Pancreas (tissue), 10 donors: ENCODE data around the gene PDE4B. TPM values are rescaled to one million over a fixed set of nuclear protein-coding genes. Genes with fewer than 3 reads are reported as not detected.

Experiments used
- ATAC-seq, 4 donors: fragments of 200-7000 bp; cut with Tn5 transposase; one replicate each; pipeline versions ENCODE4 v1.8.0 to v1.9.1; 2020; ENCODE audit warnings: mild to moderate bottlenecking in 4 of 4, moderate library complexity in 4 of 4
- DNase-seq, 6 donors: peaks; one replicate each; pipeline ENCODE4 v3.0.0-alpha.2; 2020
- FAIRE-seq: peaks from 2 replicates; lab custom pipeline; 2012; peaks lifted over from hg19 to GRCh38; lab: Jason Lieb, UNC
- H3K27ac ChIP-seq, 4 donors: fragments of 200-600 bp; sonication (generic); 1 replicate in 3 of 4; 2 replicates in 1 of 4; pipeline versions ENCODE4 v1.5.0 to v1.8.0; 2020
- H3K27me3 ChIP-seq, 4 donors: fragments of 200-600 bp; one replicate each; pipeline ENCODE4 v1.8.0; 2021
- H3K36me3 ChIP-seq, 3 donors: fragments of 200-600 bp; sonication (generic) in 1 of 3; one replicate each; pipeline versions ENCODE4 v1.5.0 to v1.8.0; 2020 to 2021
- H3K4me1 ChIP-seq, 3 donors: fragments of 200-600 bp; one replicate each; pipeline ENCODE4 v1.8.0; 2021
- H3K4me3 ChIP-seq, 4 donors: fragments of 200-600 bp; sonication (generic) in 2 of 4; one replicate each; pipeline versions ENCODE4 v1.5.0 to v1.8.0; 2020 to 2021
- H3K9me3 ChIP-seq, 4 donors: fragments of 200-600 bp; one replicate each; pipeline ENCODE4 v1.8.0; 2021
- WGBS, 2 donors: extraction: QIAGEN DNeasy Blood & Tissue Kit; methylation state at CpG; one replicate each; pipeline ENCODE4 v1.1.7; 2013; 5-methylcytosine and 5-hydroxymethylcytosine counted together
- intact Hi-C, 3 donors: fragments of 100-400 bp; cut with DNase I; formaldehyde crosslinking; loops; one replicate each; pipeline versions ENCODE4 v1.11.1 to v1.14.2; 2022
- polyA plus RNA-seq, 2 donors: library from polyadenylated mRNA; stranded (reverse); fragments of 200-250 nt; gene quantifications; one replicate each; pipeline ENCODE4 v1.2.3, GENCODE V29; 2013
- total RNA-seq, 6 donors: library from RNA; stranded (reverse); fragmentation: NEBNext Ultra II Directional in 4 of 6; extraction: Animal tissue kit (Norgen Biotek cat#: 25700) in 4 of 6; gene quantifications; one replicate each; pipeline versions ENCODE4 v1.2.1 to v1.2.4, GENCODE V29; 2021 to 2023
- TF ChIP-seq, protein P1 (sequence below), 4 donors: fragments of 200-600 bp; sonication (generic) in 3 of 4; IDR thresholded peaks; one replicate each; pipeline versions ENCODE4 v1.5.0 to v1.8.0; 2021; ENCODE audit warnings: antibody characterized with exemption in 4 of 4
- donor health status: healthy with polysubstance abuse.
- donor health status: DM: no; HTN: no; CAD: no; lungs with moderate emphysema.
- donor health status: DM: no; HTN: no; CAD: no.
- donor health status: control.
- donor health status: control.
- donor health status: Bipolar disorder and iron deficiency.
- donor health status: DM: yes; HTN: yes; CAD: no.
- donor health status: DM: no; HTN: no; CAD: no.
- donor health status: DM: no; HTN: no; CAD: no.
- donor health status: DM: yes; HTN: yes; CAD: no.

The PDE4B gene
- total and polyA plus RNA-seq, 8 donors, result 0.23 to 3.7 (median 0.92) TPM

DNA sequence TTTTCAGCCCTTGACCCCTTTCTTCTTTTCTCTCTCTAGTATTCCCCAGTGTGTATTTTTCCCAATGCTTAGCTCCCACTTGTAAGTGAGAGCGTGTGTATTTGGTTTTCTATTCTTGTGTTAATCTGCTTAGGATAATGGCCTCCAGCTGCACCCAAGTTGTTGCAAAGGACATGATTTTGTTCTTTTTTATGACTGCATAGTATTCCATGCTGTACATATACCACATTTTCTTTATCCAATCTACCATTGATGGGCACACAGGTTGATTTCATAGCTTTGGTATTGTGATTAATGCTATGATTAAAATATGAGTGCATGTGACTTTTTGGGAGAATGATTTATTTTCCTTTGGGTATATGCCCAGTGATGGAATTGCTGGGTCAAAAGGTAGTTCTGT, 104.8 kb downstream of the PDE4B start:
- Histone ChIP-seq H3K27me3 (peaks cover 0 to 3% (median 0%) of the 10 kb centered on the region in 4 donors), H3K9me3 (no peaks in the 10 kb centered on the region), H3K36me3 (no peaks in the 10 kb centered on the region), H3K27ac (no peak overlapping the region), H3K4me3 (no peak overlapping the region), H3K4me1 (no peaks in the 10 kb centered on the region)
- DNase-seq (no peak), FAIRE-seq (no peak), ATAC-seq (no peak)
- 61 to 72% methylated on average over 1 of the region's 1 CpG for WGBS, 2 donors
- intact Hi-C loops, result no loop called here
- TF ChIP-seq, protein P1, sequence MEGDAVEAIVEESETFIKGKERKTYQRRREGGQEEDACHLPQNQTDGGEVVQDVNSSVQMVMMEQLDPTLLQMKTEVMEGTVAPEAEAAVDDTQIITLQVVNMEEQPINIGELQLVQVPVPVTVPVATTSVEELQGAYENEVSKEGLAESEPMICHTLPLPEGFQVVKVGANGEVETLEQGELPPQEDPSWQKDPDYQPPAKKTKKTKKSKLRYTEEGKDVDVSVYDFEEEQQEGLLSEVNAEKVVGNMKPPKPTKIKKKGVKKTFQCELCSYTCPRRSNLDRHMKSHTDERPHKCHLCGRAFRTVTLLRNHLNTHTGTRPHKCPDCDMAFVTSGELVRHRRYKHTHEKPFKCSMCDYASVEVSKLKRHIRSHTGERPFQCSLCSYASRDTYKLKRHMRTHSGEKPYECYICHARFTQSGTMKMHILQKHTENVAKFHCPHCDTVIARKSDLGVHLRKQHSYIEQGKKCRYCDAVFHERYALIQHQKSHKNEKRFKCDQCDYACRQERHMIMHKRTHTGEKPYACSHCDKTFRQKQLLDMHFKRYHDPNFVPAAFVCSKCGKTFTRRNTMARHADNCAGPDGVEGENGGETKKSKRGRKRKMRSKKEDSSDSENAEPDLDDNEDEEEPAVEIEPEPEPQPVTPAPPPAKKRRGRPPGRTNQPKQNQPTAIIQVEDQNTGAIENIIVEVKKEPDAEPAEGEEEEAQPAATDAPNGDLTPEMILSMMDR (IDR thresholded peaks at IDR 0.05), result no peak

DNA sequence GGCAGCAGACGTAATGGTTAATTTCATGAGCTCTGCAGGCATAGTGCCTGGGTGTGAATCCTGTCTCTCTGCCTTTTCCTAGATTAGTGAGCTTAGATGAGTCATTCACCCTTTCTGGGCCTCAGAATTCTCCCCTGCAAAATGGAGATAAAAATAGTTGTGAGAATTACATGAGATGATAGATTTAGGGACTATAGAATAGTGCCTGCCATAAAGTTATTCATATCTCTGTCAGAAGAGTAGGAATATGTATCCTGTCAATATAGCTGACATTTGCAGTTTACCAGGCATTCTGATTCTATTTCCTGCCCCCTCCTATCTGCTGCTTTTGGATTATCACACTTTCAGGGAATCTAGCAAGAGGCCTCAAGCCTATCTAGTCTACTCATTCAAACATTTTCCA, 112.0 kb downstream of the PDE4B start:
- H3K27me3 ChIP-seq, result no peaks in the 10 kb centered on the region
- intact Hi-C loops, result no loop called here
- no peaks in the 10 kb centered on the region for H3K36me3 ChIP-seq
- 62 to 79% methylated on average over 1 of the region's 1 CpG for WGBS, 2 donors
- ATAC-seq, result no peak
- TF ChIP-seq, protein P1 (IDR thresholded peaks at IDR 0.05), result no peak
- no peaks in the 10 kb centered on the region for H3K9me3 ChIP-seq
- H3K27ac ChIP-seq, result no peak overlapping the region
- no peaks in the 10 kb centered on the region for H3K4me1 ChIP-seq
- no peak for DNase-seq
- H3K4me3 ChIP-seq, result no peak overlapping the region
- no peak for FAIRE-seq

DNA sequence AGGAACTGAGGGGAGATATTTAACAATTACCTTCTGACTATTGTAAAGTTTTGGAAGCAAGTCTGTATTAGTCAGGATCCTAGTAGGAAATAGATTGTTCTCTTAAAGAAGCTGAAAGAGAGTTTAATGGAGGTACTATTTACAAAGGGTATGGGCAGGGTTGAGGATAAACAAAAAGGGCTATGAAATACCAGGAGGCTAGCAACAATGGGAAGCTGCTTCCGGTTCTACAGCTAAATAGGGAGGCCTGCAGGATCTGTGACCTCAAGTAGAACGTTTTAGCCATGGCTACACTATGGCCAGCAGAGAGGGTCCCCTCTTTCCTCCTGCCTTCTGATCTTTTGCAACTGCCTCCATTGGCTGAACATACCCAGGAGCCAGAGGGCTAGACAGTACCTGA, 117.7 kb downstream of the PDE4B start:
- no peak overlapping the region for H3K27ac ChIP-seq
- H3K4me3 ChIP-seq, result no peak overlapping the region
- 42 to 51% methylated on average over 2 of the region's 2 CpGs for WGBS, 2 donors
- no peaks in the 10 kb centered on the region for H3K27me3 ChIP-seq
- no peaks in the 10 kb centered on the region for H3K36me3 ChIP-seq
- TF ChIP-seq, protein P1 (IDR thresholded peaks at IDR 0.05), result no peak
- no peaks in the 10 kb centered on the region for H3K9me3 ChIP-seq
- ATAC-seq, result no peak
- no peak for DNase-seq
- intact Hi-C loops, result no loop called here
- H3K4me1 ChIP-seq, result no peaks in the 10 kb centered on the region
- FAIRE-seq, result no peak

DNA sequence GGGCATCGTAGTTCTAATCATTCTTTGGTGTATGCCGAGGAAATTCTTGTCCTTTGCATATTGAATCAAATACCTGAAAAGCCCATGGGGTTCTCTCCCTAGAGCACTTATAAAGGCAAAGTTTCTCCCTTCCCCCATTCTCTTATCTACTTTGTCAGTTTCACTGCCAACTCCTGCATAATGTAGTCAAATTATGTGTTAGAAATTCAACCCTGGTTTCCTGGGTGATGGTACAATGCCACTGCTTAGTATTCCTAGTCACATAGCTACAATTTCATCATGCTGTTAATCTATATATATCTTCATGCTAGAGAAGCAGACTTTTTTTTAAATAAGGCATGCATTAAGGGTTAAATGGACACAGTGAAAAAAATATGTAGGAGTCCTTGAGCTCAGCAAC, 119.0 kb downstream of the PDE4B start:
- ATAC-seq, result no peak
- FAIRE-seq, result no peak
- 37 to 42% methylated on average over 2 of the region's 2 CpGs for WGBS, 2 donors

DNA sequence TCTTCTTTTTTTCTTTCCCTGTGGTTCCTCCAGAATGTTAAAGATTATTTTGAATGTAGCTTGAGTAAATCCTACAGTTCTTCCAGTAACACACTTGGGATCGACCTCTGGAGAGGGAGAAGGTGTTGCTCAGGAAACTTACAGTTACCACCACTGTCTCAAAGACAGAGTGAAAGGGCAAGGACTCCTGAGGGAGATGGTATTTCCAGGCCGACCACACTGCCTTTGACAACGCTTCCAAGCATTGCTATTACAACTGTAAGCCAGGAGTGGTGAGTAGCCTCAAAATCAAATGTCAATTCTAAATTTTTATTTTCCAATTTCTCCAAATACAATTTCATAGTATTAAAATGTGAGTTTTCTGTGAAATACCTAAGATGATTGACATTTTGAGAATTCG, 125.9 kb downstream of the PDE4B start:
- 50 to 51% methylated on average over 4 of the region's 4 CpGs for WGBS, 2 donors
- intact Hi-C loops, result no loop called here
- Histone ChIP-seq H3K4me1 (no peaks in the 10 kb centered on the region), H3K9me3 (no peaks in the 10 kb centered on the region), H3K27ac (no peak overlapping the region), H3K4me3 (no peak overlapping the region), H3K36me3 (no peaks in the 10 kb centered on the region), H3K27me3 (no peaks in the 10 kb centered on the region)
- TF ChIP-seq, protein P1 (IDR thresholded peaks at IDR 0.05), result no peak
- DNase-seq, result no peak
- no peak for FAIRE-seq
- ATAC-seq, result no peak

More for the DNA sequence above, 119.0 kb downstream of the PDE4B start:
- H3K27ac ChIP-seq, result no peak overlapping the region
- H3K36me3 ChIP-seq, result no peaks in the 10 kb centered on the region
- TF ChIP-seq, protein P1 (IDR thresholded peaks at IDR 0.05), result no peak
- no peak overlapping the region for H3K4me3 ChIP-seq
- H3K27me3 ChIP-seq, result no peaks in the 10 kb centered on the region
- no peaks in the 10 kb centered on the region for H3K4me1 ChIP-seq
- H3K9me3 ChIP-seq, result no peaks in the 10 kb centered on the region
- intact Hi-C loops, result no loop called here
- no peak for DNase-seq
